NCI-H1436 treated with DMSO at 0.1 percent for 48 hours (cell line): ENCODE measurements around the gene RAD51.

ENCODE experiments used
- DNase-seq: peaks from one replicate; lab custom pipeline; 2025; lab: John Stamatoyannopoulos, UW

The RAD51 gene

GRCh38 chr15:40722354-40722753, 27.4 kb downstream of the RAD51 start:
- DNase-seq = no peak

- DNase-seq = no peak
Observed at GRCh38 chr15:40722934-40723333, 28.0 kb downstream of the RAD51 start.

- no peak for DNase-seq
Observed at GRCh38 chr15:40723919-40724318, 28.9 kb downstream of the RAD51 start.

DNA sequence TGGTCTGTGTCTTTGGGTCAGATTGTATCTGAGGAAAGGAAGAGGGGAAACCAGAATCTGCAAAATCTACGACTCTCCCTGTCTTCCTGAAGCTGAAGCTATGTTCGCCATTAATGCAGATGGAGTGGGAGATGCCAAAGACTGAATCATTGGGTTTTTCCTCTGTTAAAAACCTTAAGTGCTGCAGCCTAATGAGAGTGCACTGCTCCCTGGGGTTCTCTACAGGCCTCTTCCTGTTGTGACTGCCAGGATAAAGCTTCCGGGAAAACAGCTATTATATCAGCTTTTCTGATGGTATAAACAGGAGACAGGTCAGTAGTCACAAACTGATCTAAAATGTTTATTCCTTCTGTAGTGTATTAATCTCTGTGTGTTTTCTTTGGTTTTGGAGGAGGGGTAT, 36.1 kb downstream of the RAD51 start:
- DNase-seq = no peak

DNA sequence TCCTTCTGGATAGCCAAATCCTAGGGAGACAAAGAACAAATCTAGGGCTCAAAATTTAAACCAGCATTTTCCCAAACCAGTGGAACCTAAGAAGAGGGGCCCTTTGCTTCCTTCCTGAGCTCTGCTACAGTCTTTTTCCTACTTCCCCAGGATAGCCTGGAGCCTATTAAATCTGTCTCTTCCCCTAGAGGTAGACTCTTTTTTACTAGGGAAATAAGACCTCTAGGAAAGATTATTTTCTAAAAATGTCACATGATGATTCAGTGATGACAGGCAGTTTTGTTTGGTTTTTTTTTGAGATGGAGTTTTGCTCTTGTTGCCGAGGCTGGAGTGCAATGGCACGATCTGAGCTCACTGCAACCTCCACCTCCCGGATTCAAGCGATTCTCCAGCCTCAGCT, 41.6 kb downstream of the RAD51 start:
- no peak for DNase-seq

- DNase-seq = no peak
Observed at GRCh38 chr15:40737048-40737447, 42.1 kb downstream of the RAD51 start.

DNA sequence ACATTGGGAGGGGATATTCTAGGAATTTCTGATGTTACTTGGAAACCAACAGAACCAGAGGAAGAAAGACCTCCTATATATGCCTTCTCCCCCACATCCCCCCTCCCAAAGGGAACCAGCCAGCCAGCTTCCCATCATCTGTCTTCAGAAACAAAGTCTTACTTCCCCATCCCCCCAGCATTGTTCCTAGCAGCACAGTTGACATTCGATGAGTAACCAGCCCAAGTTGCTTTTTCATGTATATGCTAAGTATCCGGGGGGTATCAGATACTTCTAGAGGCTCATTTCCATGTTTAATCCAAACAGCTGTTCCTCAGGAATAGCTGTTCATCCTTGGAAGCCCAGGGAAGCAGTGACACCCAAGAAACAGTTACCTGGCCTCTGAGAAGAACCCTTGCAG, 44.1 kb downstream of the RAD51 start:
- DNase-seq = no peak

- no peak for DNase-seq
Observed at GRCh38 chr15:40739854-40740253, 44.9 kb downstream of the RAD51 start.

DNA sequence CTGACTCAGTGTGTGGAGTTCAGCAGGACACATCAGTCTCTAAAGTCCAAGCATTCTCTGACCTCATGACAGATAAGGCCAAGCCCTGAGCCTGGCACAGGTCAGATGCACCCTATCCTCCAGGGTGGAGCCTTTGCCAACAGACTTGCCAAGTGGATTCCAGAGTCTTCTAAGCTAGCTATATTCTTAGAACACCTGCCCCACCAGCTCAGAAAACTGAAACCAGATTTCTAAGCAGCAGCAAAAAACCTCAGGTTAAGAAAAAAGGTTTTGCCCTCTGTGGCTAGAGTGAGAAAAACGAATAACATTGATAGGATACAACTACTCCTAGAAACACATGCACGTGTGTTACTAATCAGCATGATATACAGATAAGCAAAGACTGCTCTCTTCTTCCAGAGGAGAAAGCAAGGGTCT, 48.5 kb downstream of the RAD51 start:
- no peak for DNase-seq

GRCh38 chr15:40743921-40744814, 49.2 kb downstream of the RAD51 start:
- no peak for DNase-seq

GRCh38 chr15:40744815-40745152, 49.8 kb downstream of the RAD51 start:
- DNase-seq = no peak

GRCh38 chr15:40746916-40747418, 52.0 kb downstream of the RAD51 start:
- DNase-seq = no peak

GRCh38 chr15:40747685-40748631, 53.0 kb downstream of the RAD51 start:
- DNase-seq = no peak

- DNase-seq = no peak
Observed at GRCh38 chr15:40749151-40749630, 54.2 kb downstream of the RAD51 start.

GRCh38 chr15:40750885-40751284, 55.9 kb downstream of the RAD51 start:
- DNase-seq = no peak

DNA sequence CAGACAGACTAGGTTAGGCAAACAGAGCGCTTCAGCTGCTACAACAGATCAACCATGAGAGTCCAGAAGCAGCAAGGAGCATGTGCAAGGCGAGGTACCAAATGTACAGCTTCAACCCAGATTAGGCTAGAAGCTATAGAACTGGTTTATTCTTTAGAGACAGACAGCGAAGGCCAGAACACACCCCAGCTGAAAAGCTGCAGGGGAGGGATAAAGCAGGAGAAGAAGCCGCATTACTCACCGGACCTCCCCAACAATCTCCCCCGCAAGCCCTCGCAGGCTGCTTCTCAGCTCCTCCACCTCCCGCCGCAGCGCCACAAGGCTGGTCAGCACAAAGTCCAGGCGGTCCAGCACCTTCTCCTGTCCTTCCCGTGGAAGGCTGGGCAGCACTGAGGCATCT, 56.8 kb downstream of the RAD51 start:
- DNase-seq = no peak

- DNase-seq = no peak
Observed at GRCh38 chr15:40754574-40754882, 59.6 kb downstream of the RAD51 start.

DNA sequence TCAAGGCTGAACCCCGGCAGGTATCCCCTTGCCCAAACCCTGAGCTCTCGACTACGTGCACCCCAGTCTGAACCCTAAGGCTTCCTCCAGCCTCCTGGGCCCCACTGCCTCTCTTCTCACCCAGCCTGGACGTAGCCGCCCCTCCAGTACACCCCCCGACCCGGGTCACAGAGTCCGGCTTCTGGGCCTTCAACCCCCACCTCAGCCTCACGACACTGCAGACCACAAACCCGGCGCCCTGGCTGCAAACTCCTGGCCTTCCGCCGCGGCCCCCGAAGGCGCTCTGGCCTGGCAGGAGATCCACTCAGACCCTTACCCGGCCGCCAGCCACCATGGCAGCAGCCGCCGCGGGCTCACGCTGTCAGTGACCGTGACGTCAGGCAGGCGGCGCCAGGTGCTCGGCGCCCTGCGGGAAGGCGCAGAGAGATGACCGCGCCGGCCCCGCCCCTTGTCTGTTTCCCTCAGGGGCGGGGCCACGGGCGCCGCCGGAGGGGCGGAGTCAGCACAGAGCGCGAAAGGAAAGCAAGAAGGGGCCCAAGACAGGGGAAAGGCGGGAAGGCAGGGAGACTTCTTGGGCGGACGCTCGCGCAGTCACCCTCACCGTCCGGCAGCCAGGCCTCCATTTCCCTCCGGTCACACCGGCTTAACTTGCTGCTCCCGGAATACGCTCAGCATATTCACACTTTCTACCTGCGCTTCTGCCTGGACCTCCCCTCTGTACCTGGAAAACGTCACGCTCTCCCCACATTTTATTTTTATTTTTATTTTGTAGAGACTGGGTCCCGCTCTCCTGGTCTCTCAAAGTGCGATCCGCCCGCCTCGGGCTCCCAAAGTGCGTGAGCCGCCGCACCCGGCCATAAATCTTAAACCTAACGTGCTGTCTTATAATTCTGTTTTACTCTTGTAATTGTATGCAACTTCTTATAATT, 60.2 kb downstream of the RAD51 start, which contains the start of gene RMDN3:
Gene RMDN3 (minus strand): TSS at position 372 of the 929 bp plus-strand sequence. CDS start 471 bp downstream, outside the sequence.
- DNase-seq = peak; percentile 64

GRCh38 chr15:40755812-40756208, 60.8 kb downstream of the RAD51 start:
- no peak for DNase-seq

DNA sequence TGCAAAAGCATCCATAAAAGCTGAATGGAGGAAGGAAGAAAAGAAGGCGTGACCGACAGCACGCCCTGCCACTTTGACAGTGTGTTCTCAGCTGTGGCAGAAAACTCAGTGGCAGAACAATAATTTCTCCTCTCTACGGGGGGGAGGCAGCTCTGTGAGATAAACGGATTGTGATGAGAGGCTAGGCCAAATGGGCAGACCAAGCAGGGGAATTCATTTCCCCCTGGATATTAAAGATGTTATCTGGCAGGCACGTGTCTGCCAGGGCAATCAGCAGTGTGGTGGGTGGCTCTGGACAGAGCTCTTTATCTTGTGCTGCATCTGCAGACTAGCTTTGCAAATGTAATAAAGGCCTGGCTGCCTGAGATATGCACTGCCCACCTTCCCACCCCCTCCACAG, 62.0 kb downstream of the RAD51 start:
- DNase-seq = no peak

DNA sequence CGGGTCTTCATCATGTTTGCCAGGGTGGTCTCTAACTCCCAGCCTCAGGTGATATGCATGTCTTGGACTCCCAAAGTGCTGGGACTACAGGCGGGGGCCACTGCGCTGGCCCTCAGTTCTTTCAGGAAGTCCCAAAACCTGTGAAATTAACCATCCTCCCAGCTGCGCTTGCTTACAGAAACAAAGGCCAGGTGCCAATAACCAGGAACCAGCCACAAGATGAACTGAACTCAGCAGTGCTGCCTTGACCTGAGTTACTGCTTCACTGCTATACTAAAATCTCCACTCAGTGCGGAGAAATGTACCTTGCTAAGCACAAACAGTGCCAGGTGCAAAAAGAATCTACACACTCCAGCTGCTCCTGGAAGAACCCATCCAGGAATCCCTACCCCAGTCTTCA, 65.0 kb downstream of the RAD51 start:
- no peak for DNase-seq
